Parathyroid adenoma (tissue), 2 donors: ENCODE results near the gene ZNF316.

Experiments
- H2AFZ ChIP-seq: fragments of 300-600 bp; sonication (generic); one replicate; pipeline ENCODE4 v1.7.0; 2017; ENCODE audit warnings: antibody characterized with exemption, mild to moderate bottlenecking
- H3K27ac ChIP-seq: fragments of 300-600 bp; sonication (generic); one replicate; pipeline ENCODE4 v1.7.0; 2017
- H3K27me3 ChIP-seq: fragments of 300-600 bp; sonication (generic); one replicate; pipeline ENCODE4 v1.7.0; 2017; ENCODE audit warnings: low read length; ENCODE audit not compliant: control insufficient read depth, insufficient read depth
- H3K36me3 ChIP-seq: fragments of 300-600 bp; sonication (generic); one replicate; pipeline ENCODE4 v1.7.0; 2017; ENCODE audit warnings: low read length; ENCODE audit not compliant: control insufficient read depth, insufficient read depth
- H3K4me1 ChIP-seq: fragments of 300-600 bp; sonication (generic); one replicate; pipeline ENCODE4 v1.7.0; 2017; ENCODE audit warnings: control low read depth
- H3K4me2 ChIP-seq: fragments of 300-600 bp; sonication (generic); one replicate; pipeline ENCODE4 v1.7.0; 2017; ENCODE audit warnings: low read length
- H3K4me3 ChIP-seq: fragments of 300-600 bp; sonication (generic); one replicate; pipeline ENCODE4 v1.7.0; 2017; ENCODE audit warnings: low read depth, low read length
- H3K79me2 ChIP-seq: fragments of 300-600 bp; sonication (generic); one replicate; pipeline ENCODE4 v1.7.0; 2017; ENCODE audit warnings: control low read depth
- H3K9ac ChIP-seq: fragments of 300-600 bp; sonication (generic); one replicate; pipeline ENCODE4 v1.7.0; 2017; ENCODE audit warnings: mild to moderate bottlenecking
- H3K9me3 ChIP-seq: fragments of 300-600 bp; sonication (generic); one replicate; pipeline ENCODE4 v1.7.0; 2017; ENCODE audit warnings: low read length; ENCODE audit not compliant: control insufficient read depth
- CTCF ChIP-seq: fragments of 300-600 bp; sonication (generic); IDR thresholded peaks from one replicate; pipeline ENCODE4 v1.7.0; 2017; ENCODE audit warnings: antibody characterized with exemption, mild to moderate bottlenecking
- donor health status: primary hyperparathyroidism.

Gene ZNF316

DNA sequence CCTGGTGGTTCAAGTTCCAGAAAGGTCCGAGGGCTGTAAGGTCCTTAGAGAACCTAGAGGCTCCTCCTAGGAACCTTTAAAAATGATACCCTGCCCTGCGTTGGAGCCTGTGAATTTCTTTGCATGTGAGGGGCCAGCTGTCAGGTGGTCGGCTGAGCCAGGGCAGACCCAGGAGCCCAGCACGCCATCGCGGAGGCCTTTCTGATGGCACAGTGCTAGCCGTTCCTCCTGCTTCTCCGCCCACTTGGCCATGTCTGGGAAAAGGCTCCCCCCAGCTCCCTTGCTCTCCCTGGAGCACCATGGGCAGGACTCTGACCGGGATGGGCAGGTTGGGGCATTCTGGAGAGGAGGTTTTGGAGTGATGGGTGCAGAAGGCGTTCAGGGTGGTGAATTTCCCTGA lies 7.6 kb downstream of the ZNF316 start:
- H3K27me3 ChIP-seq, result no peaks in the 10 kb centered on the region
- no peak overlapping the region for H3K9ac ChIP-seq
- H3K9me3 ChIP-seq, result no peaks in the 10 kb centered on the region
- H3K4me3 ChIP-seq, result no peak overlapping the region
- no peaks in the 10 kb centered on the region for H3K36me3 ChIP-seq
- no peak overlapping the region for H3K27ac ChIP-seq
- H3K4me2 ChIP-seq, result no peak overlapping the region
- peaks cover 4% of the 10 kb centered on the region for H3K4me1 ChIP-seq
- H3K79me2 ChIP-seq, result peaks cover 5% of the 10 kb centered on the region
- H2AFZ ChIP-seq, result no peak overlapping the region
- TF ChIP-seq CTCF, result no peak

- H3K27me3 ChIP-seq, result no peaks in the 10 kb centered on the region
- H2AFZ ChIP-seq, result no peak overlapping the region
- no peak overlapping the region for H3K4me2 ChIP-seq
- no peaks in the 10 kb centered on the region for H3K36me3 ChIP-seq
- H3K27ac ChIP-seq, result no peak overlapping the region
- no peak for TF ChIP-seq CTCF
- peaks cover 5% of the 10 kb centered on the region for H3K79me2 ChIP-seq
- no peak overlapping the region for H3K9ac ChIP-seq
- no peaks in the 10 kb centered on the region for H3K9me3 ChIP-seq
- H3K4me3 ChIP-seq, result no peak overlapping the region
- H3K4me1 ChIP-seq, result no peaks in the 10 kb centered on the region
These were observed 9.3 kb downstream of the ZNF316 start for GRCh38 chr7:6646465-6646864.

DNA sequence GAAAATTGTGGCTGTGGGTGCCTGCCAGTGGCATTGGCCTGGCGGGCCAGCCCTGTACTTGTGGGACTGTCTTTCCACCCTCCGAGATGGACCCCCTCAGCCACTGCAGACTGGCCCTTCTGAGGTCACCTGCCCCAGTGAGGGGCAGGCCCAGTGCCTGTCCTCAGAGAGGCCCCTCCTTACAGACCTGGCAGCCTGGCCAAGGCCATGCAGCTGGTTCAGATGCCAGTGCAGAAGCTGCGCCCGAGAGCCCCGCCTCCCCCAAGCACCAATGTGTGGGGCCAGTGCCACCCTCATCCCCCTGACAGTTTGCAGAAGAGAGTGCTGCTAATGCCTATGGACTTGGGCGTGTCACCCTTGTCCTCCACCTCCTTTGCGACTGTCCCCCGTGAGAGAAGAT lies 10.0 kb downstream of the ZNF316 start:
- Histone ChIP-seq H3K4me1 (no peaks in the 10 kb centered on the region), H3K36me3 (no peaks in the 10 kb centered on the region), H2AFZ (no peak overlapping the region), H3K4me2 (no peak overlapping the region), H3K4me3 (no peak overlapping the region), H3K9ac (no peak overlapping the region), H3K79me2 (peaks cover 5% of the 10 kb centered on the region), H3K27me3 (no peaks in the 10 kb centered on the region), H3K27ac (no peak overlapping the region), H3K9me3 (no peaks in the 10 kb centered on the region)
- TF ChIP-seq CTCF, result no peak

- no peaks in the 10 kb centered on the region for H3K9me3 ChIP-seq
- TF ChIP-seq CTCF, result no peak
- H3K27ac ChIP-seq, result no peak overlapping the region
- H3K27me3 ChIP-seq, result no peaks in the 10 kb centered on the region
- no peak overlapping the region for H2AFZ ChIP-seq
- H3K9ac ChIP-seq, result no peak overlapping the region
- no peak overlapping the region for H3K4me2 ChIP-seq
- no peak overlapping the region for H3K4me3 ChIP-seq
- H3K36me3 ChIP-seq, result no peaks in the 10 kb centered on the region
- H3K79me2 ChIP-seq, result peaks cover 3% of the 10 kb centered on the region
- no peaks in the 10 kb centered on the region for H3K4me1 ChIP-seq
These were observed 10.4 kb downstream of the ZNF316 start for GRCh38 chr7:6647541-6647940.

DNA sequence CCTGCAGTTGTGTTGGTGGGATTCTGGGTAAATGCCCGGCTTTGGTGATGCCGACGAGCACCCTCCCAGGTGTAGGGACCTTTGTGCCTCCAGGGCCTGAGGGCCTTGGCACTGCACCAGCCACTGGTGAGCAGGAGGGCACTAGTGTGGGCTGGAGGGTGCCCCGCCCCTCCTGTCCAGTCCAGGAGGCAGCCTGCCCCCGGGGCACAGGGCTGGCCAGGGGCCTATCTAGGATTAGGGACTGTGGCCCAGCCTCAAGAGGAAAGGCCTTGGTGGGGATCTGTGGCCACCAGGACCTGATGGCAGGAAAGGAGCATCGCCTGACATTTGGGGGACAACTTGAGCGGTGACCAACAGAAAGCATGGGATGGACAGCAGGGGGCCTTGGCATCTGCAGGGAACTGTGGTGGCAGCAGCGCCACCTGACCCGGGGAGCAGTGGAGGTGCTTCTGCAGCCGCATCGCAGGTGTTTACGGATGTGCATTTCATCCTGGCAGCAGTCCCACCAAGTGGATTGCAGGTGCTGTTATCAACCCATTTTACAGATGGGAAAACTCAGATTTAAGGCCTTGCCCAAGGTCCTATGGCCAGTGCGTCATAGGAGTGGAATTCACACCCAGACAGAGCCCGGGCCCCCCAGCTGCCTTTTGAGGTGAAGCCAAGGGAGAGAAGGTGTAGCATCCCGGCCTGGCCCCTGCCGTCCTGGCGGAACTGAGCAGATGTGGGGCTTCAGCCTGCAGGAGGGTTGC lies 11.1 kb downstream of the ZNF316 start:
- no peaks in the 10 kb centered on the region for H3K36me3 ChIP-seq
- no peak overlapping the region for H2AFZ ChIP-seq
- H3K4me1 ChIP-seq, result no peaks in the 10 kb centered on the region

More for the DNA sequence above, 11.1 kb downstream of the ZNF316 start:
- Histone ChIP-seq H3K4me3 (no peak overlapping the region), H3K79me2 (peaks cover 3% of the 10 kb centered on the region), H3K9me3 (no peaks in the 10 kb centered on the region), H3K9ac (no peak overlapping the region), H3K27ac (no peak overlapping the region), H3K4me2 (no peak overlapping the region), H3K27me3 (no peaks in the 10 kb centered on the region)
- TF ChIP-seq CTCF, result no peak
